Adrenal gland (tissue), 5 donors: Measurements from ENCODE around the gene OR52N4.

Experiments
- CTCF ChIP-seq, 6 experiments: fragments of 450-650 bp in 4 of 6; fragments of 200-600 bp in 2 of 6; sonication (generic) in 1 of 6; IDR thresholded peaks; 1 replicate in 5 of 6; 2 replicates in 1 of 6; pipeline versions ENCODE4 v1.5.1 to v1.8.0; 2016 to 2021; ENCODE audit warnings: antibody characterized with exemption in 6 of 6, mild to moderate bottlenecking in 2 of 6, moderate library complexity in 1 of 6
- POLR2A ChIP-seq, 2 donors: fragments of 450-650 bp; IDR thresholded peaks; one replicate each; pipeline ENCODE4 v1.6.1; 2017; ENCODE audit warnings: antibody characterized with exemption in 2 of 2, mild to moderate bottlenecking in 2 of 2, moderate library complexity in 1 of 2
- donor health status: DM: no; HTN: no; CAD: no.

GRCh38 chr11:5705688-5706087 lies 48.4 kb upstream of the OR52N4 start:
- TF ChIP-seq POLR2A (IDR thresholded peaks at IDR 0.05) (no peak), CTCF (IDR thresholded peaks at IDR 0.05) (no peak)
